Astrocyte of the cerebellum (primary cell): Measurements from ENCODE around the gene HLA-A.

Experiments
- DNase-seq: peaks from one replicate; pipeline ENCODE4 v3.0.0-alpha.2; 2011; ENCODE audit warnings: low read depth
- H3K4me3 ChIP-seq: 2 replicates; pipeline ENCODE4 v1.5.1; 2011; ENCODE audit warnings: mild to moderate bottlenecking, low read depth, low read length, moderate library complexity
- CTCF ChIP-seq: IDR thresholded peaks from 2 replicates; pipeline ENCODE4 v1.5.1; 2012; ENCODE audit warnings: low read length, low read depth, moderate library complexity, mild to moderate bottlenecking; ENCODE audit errors: missing control alignments
- in situ Hi-C: cut with HindIII; loops from 2 replicates; pipeline ENCODE4 v1.10.0; 2017; ENCODE audit warnings: low sequenced_read_pairs

HLA-A gene

GRCh38 chr6:29948277-29948676, 5.9 kb downstream of the HLA-A start:
- TF ChIP-seq CTCF = no peak
- in situ Hi-C loops = no loop called here
- no peak for DNase-seq
- no peak overlapping the region for H3K4me3 ChIP-seq

GRCh38 chr6:29949934-29950333, 7.6 kb downstream of the HLA-A start:
- in situ Hi-C loops = no loop called here
- H3K4me3 ChIP-seq = no peak overlapping the region
- DNase-seq = no peak
- TF ChIP-seq CTCF = no peak

GRCh38 chr6:29951882-29952281, 9.6 kb downstream of the HLA-A start:
- in situ Hi-C loops = no loop called here
- TF ChIP-seq CTCF = no peak
- no peak for DNase-seq
- no peak overlapping the region for H3K4me3 ChIP-seq

- TF ChIP-seq CTCF = no peak
- in situ Hi-C loops = no loop called here
- no peak for DNase-seq
- no peak overlapping the region for H3K4me3 ChIP-seq
These were observed 10.7 kb downstream of the HLA-A start for GRCh38 chr6:29953001-29953441.

GRCh38 chr6:29953686-29954085, 11.4 kb downstream of the HLA-A start:
- no peak for TF ChIP-seq CTCF
- H3K4me3 ChIP-seq = no peak overlapping the region
- in situ Hi-C loops = no loop called here
- no peak for DNase-seq

GRCh38 chr6:29954272-29954671, 11.9 kb downstream of the HLA-A start:
- no peak for TF ChIP-seq CTCF
- no peak for DNase-seq
- no peak overlapping the region for H3K4me3 ChIP-seq
- in situ Hi-C loops = no loop called here

- in situ Hi-C loops = no loop called here
- no peak for DNase-seq
- H3K4me3 ChIP-seq = no peak overlapping the region
- no peak for TF ChIP-seq CTCF
These were observed 13.5 kb downstream of the HLA-A start for GRCh38 chr6:29955783-29956182.
